HG02623 (cell line): ENCODE measurements around the gene TCL1B.
"Not testable (repeated sequence)": the region's sequence is repeated elsewhere in the genome, so short reads cannot be mapped to it uniquely, and the experiment has no call there.

Experiments
- ATAC-seq: cut with Tn5 transposase; IDR thresholded peaks from one replicate; pipeline ENCODE4 v1.9.1; 2021; ENCODE audit warnings: moderate library complexity; ENCODE audit not compliant: unreplicated experiment

TCL1B gene, protein sequence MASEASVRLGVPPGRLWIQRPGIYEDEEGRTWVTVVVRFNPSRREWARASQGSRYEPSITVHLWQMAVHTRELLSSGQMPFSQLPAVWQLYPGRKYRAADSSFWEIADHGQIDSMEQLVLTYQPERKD

GRCh38 chr14:95685978-95686922, at the start of gene TCL1B:
Gene TCL1B, plus strand, starts transcription at chr14:95686426. Its CDS starts 42 bp downstream, at chr14:95686468.
- no peak for ATAC-seq

GRCh38 chr14:95644981-95645380, 41.2 kb upstream of the TCL1B start:
- ATAC-seq, result no peak

DNA sequence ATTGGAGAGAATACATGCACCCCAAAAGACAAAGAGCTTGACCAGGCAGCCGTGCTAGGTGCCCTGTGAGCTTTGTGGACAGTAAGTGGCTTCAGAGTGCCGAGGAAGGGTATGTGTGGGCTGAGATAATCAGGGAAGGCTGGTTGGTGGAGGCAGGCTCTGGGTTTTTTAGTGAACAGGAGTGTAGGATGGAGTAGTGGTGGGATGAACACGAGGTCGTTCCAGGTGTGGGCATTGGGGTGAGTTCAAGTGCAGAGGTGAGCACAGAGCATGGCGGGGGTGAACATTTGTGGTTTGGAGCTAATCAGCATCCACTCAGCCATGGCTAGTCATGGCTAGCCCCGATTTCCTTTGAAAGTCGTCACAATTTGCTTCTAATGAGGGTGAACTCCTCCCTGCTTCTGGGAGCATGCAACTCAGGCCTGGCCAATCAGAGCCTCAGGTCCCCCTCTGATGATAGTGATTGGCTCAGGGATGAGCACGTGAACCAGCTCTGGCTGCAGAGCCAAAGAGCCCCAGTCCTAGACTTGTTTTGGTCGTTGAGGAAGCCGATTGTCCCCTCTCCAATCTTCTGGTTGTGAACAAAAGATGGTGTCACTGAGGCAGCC, 40.7 kb upstream of the TCL1B start:
- no peak for ATAC-seq

- no peak for ATAC-seq
These were observed 38.3 kb upstream of the TCL1B start for GRCh38 chr14:95647926-95648325.

DNA sequence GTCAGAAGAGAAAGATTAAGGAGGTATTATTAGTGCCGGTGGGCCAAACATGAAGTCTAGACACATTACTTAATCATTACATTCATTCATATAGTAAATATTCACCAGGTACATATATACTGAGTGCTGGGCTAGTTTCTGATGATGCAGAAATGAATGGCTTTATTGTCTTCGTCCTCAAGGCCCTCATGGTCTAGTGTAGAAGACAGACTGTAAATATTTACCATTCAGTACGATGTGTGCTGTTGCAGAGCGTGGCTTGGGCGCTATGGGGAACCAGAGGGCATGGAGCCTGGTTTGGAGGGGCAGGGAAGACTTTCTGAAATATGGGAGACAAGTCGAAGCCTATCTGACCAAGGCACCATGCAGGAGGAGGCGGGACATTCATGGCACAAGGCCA, 37.0 kb upstream of the TCL1B start:
- ATAC-seq, result no peak

GRCh38 chr14:95651028-95651427, 35.2 kb upstream of the TCL1B start:
- no peak for ATAC-seq

DNA sequence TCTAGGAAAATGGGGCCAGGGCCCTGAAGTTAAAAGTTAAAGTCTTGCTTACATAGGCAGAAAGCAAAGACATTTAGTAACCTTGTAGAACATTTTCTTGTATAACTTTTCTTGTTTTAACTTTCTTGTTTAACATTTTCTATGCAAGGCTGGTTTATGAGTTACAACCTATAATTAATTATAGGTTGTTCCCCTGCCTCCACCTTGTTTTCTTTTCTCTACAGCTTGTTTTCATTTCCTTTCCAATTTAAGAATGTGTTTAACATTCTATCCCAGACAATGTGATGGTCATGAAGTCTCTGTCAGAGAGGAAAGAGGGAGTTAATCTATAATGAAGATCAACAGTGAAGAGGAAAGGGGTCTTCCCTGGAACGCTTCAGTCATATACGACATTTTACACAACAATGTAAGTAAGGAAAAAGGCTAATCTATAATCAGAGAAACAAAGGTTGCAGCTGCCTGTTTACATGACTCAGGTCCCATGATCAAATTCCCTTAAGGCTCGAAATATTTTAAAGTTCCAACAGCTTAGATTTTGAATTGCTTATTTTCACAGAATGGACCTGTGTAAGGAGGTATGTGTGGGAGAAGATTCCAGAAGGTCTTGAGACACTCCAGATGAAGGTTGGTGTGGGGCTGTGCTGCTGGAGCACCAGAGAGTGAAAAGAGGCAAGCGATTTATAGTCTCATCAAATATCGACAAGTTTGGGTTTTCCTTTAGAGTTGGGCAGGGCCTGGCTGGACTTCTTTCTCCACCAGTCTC, 34.2 kb upstream of the TCL1B start:
- ATAC-seq, result no peak

DNA sequence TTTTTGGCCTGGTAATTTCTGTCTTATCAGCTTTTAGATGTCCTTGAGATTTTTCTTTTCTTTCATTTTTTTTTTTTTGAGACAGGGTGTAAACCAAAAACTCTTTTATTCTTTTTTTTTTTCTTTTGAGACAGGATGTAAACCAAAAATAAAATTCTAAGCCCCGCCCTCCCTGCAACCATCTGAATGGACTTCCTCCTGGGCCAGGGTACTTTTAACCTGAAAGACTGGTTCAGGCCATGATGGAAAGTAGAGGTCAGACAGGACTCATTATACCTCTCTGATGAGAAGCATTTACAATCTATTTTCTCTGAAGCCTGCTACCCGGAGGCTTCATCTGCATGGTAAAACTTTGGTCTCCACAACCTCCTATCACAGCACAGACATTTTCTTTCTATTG, 33.5 kb upstream of the TCL1B start:
- no peak for ATAC-seq

- no peak for ATAC-seq
These were observed 30.8 kb upstream of the TCL1B start for GRCh38 chr14:95655461-95655860.

GRCh38 chr14:95656634-95657033, 29.6 kb upstream of the TCL1B start:
- no peak for ATAC-seq

DNA sequence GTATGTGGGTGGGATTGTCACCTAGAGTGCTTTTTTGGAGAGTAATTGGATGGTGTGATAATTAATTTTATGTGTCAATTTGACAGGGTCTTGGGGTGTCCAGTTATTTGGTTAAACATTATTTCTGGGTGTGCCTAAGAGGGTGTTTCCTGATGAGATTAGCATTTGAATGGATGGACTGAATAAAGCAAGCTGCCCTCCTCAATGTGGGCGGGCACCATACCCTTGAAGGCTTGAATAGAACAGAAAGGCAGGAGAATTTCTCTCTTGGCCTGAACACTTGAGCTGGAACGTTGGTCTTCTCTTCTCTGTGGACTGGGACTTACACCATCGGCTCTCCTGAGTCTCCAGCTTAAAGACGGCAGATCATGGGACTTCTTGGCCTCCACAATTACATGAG, 28.8 kb upstream of the TCL1B start:
- no peak for ATAC-seq

- no peak for ATAC-seq
These were observed 26.8 kb upstream of the TCL1B start for GRCh38 chr14:95659293-95659989.

- ATAC-seq, result no peak
These were observed 26.2 kb upstream of the TCL1B start for GRCh38 chr14:95659990-95660385.

DNA sequence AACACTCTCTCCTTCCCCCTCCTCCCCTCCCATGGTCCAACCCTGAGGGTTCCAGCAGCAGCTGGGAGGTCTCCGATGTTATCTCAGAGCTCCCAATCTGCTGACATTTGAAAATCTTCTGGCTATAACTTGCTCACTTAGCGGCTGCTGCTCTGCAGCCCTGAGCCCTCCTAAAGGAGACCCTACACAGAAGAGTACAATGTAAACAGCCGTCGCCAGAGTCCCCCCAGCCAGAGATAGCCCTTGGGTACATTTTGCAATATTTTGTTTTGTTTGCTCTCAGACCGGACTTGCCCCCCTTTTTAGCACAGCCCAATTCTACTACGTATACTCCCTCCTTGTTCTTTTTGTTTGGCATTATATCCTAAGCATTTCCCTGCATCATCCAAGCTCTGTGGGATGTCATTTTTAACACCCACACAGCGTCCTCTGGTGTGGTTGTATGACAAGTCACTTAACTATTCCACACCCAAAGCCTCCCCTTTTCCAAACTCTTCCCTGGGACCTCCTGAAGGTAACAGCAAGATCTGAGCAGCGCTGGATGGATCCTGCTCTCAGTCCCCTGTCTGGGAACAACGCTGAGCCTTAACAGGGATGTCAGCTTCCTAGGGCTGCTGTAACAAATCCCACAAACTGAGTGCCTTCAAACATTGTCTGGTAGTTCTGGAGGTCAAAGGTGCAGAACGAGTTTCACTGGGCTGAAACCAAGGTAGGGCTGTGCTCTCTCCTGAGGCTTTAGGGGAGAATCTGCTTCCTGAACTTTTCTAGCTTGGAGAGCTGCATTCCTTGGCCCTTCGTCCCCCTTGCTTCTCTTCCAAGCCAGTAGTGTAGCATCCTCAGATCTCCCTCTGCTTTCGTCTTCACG, 25.3 kb upstream of the TCL1B start:
- no peak for ATAC-seq

DNA sequence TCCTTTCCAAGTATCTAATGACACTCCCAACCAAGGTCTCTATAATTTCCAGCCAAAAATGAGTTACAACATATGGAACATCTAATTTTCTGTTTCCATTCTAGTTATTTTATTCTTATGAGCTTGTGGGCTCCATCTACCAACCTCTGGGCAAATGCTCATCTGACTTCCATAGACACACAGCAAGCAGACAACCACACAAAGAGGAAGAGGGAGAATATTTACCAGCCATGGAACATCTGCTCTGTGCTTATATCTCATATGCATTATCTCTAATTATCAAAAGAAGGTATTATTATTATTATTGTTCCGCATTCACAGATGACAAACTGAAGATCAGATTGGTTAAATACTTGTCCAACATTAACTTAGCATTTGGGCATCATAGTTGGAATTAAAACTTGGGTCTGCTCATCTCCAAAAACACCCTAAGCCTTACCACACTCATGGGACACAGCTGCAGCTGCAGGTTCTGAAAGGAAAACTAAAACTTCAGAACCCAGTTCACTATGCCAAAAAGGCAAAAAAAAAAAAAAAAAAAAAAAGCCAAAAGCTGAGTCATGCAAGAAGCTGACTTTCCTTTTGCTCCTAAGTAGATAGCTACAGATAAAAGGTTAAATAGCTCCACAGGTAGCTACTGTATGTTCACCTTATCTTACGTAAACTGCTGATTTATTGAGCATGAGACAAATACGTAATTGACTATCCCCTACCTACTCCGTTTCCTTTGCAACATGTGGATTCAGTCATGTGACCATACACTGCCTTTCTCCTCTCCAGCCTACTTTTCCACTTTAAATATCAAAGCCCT, 23.6 kb upstream of the TCL1B start:
- peak; percentile 33 for ATAC-seq

- ATAC-seq, result no peak
These were observed 22.9 kb upstream of the TCL1B start for GRCh38 chr14:95663226-95663797.

DNA sequence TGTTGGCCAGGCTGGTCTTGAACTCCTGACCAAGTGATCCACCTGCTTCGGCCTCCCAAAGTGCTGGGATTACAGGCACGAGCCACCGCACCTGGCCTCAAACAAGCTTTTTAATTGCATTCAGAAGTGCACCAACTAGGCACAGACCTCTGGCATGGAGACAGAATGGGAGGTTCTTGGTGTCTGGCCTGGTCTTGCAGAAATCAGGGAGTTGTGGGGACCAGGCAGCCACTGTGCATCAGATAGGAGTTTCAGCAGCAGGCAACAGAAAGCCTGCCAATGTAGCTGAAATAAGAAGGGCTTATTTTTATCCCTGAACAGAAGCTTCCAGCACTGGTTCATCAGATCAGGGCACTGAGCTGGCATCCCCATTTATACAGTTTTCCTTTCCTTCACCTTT, 22.2 kb upstream of the TCL1B start:
- ATAC-seq, result no peak

DNA sequence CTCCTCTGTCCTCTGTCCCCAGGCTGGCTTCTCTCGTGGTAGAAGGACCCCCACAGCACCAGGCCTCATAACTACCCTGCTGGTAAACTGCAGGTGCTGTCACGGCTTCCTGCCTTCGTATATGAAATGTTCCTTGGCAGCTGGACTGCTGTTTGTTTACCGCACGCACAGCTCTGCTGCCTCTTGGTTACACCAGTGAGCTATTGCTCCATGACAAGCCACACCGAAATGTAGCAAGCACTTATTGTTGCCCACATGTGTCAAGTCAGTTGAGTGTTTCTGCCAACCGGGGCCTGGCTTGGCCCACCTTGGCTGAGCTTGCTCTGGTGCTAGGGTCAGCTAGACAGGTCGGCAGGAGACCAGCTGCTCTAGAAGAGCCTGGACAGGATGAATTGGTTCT, 21.7 kb upstream of the TCL1B start:
- no peak for ATAC-seq

DNA sequence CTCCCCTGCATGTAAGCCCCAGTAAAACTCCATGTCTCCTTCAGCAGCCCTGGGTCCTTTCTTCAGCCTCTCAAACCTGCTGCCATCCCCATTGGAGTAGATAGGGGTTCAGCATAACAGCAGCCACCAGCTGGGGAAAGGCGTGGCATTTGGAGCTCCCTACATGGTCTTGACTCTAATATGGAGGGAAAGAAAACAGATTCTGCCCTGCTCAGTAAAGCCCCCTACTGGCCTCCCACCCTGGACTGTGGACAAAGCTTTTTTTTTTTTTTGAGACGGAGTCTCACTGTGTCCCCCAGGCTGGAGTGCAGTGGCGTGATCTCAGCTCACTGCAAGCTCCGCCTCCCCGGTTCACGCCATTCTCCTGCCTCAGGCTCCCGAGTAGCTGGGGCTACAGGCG, 20.7 kb upstream of the TCL1B start:
- not testable (repeated sequence) for ATAC-seq
